AG04450 (cell line): ENCODE measurements around the gene CFTR. TPM values are rescaled to one million over a fixed set of nuclear protein-coding genes. Genes with fewer than 3 reads are reported as not detected.

Experiments used
- CTCF ChIA-PET: fragments of 300-600, 350-600 bp; formaldehyde crosslinking; extraction: SDS; loops from one replicate; lab custom pipeline; 2022; ENCODE audit warnings: antibody characterized with exemption, inconsistent platforms; lab: Charles Lee
- POLR2A ChIA-PET: fragments of 350-600 bp; formaldehyde crosslinking; extraction: SDS; loops from one replicate; lab custom pipeline; 2021; ENCODE audit warnings: antibody characterized with exemption, inconsistent platforms; lab: Yijun Ruan, JAX
- DNase-seq: peaks from one replicate; pipeline ENCODE4 v3.0.0-alpha.2; 2011; ENCODE audit warnings: low read depth, low spot score
- H3K27ac ChIP-seq: one replicate; pipeline ENCODE4 v1.5.1; 2012; ENCODE audit warnings: low read depth, low read length, control low read depth
- H3K27me3 ChIP-seq: one replicate; pipeline ENCODE4 v1.6.0; 2012; ENCODE audit warnings: low read length; ENCODE audit not compliant: control insufficient read depth, insufficient read depth
- H3K4me3 ChIP-seq: 2 replicates; pipeline ENCODE4 v1.5.1; 2011; ENCODE audit warnings: mild to moderate bottlenecking, low read depth, low read length, control low read depth
- H3K9me3 ChIP-seq: 2 replicates; pipeline ENCODE4 v1.5.1; 2012; ENCODE audit warnings: low read length; ENCODE audit not compliant: control insufficient read depth, insufficient read depth
- CTCF ChIP-seq: IDR thresholded peaks from 2 replicates; pipeline ENCODE4 v1.5.1; 2011; ENCODE audit warnings: low read depth, low read length, control low read depth, inconsistent platforms
- polyA plus RNA-seq: library from polyadenylated mRNA; depleted of rRNA; stranded (reverse); fragments of >200 nt; gene quantifications from 2 replicates; pipeline ENCODE4 v1.2.3, GENCODE V29; 2011

The CFTR gene
- polyA plus RNA-seq, 1 experiment = 0.37 TPM

- no peak for TF ChIP-seq CTCF
- peaks cover 24% of the 10 kb centered on the region for H3K27me3 ChIP-seq
- DNase-seq = no peak
- peak overlapping the region; percentile 50 for H3K4me3 ChIP-seq
- H3K9me3 ChIP-seq = no peaks in the 10 kb centered on the region
- CTCF ChIA-PET = interaction anchor here (2.6 kb wide), 1 partner anchor 21 kb away, joined by 12 read pairs; no protein-coding TSS in a partner anchor
- POLR2A ChIA-PET = no interaction called here
- no peak overlapping the region for H3K27ac ChIP-seq
Observed at GRCh38 chr7:117480055-117480362, 184 bp downstream of the CFTR start.

- no peak overlapping the region for H3K4me3 ChIP-seq
- no peak for DNase-seq
- POLR2A ChIA-PET = no interaction called here
- no peak overlapping the region for H3K27ac ChIP-seq
- no peaks in the 10 kb centered on the region for H3K9me3 ChIP-seq
- CTCF ChIA-PET = interaction anchor here (0.6 to 2.6 kb wide), 2 partner anchors 22 to 55 kb away, joined by 5 to 12 read pairs; no protein-coding TSS in a partner anchor
- peaks cover 24% of the 10 kb centered on the region for H3K27me3 ChIP-seq
- TF ChIP-seq CTCF = 0 out of 2 replicates have a peak, but pooled peaks have one; percentile 2
Observed at GRCh38 chr7:117480978-117481377, 1.2 kb downstream of the CFTR start.

- CTCF ChIA-PET = interaction anchor here (0.9 to 1.0 kb wide), 2 partner anchors 230 to 233 kb away, joined by 3 read pairs; no protein-coding TSS in a partner anchor
Observed at GRCh38 chr7:117485118-117485620, 5.3 kb downstream of the CFTR start.

GRCh38 chr7:117489016-117489415 lies 9.2 kb downstream of the CFTR start:
- H3K27me3 ChIP-seq = no peaks in the 10 kb centered on the region
- TF ChIP-seq CTCF = no peak
- no peak for DNase-seq
- H3K4me3 ChIP-seq = no peak overlapping the region
- ChIA-PET POLR2A (no interaction called here), CTCF (no interaction called here)
- no peaks in the 10 kb centered on the region for H3K9me3 ChIP-seq
- H3K27ac ChIP-seq = no peak overlapping the region

More at GRCh38 chr7:117485118-117485620, 5.3 kb downstream of the CFTR start:
- Histone ChIP-seq H3K9me3 (no peaks in the 10 kb centered on the region), H3K27me3 (peaks cover 9% of the 10 kb centered on the region), H3K4me3 (no peak overlapping the region), H3K27ac (no peak overlapping the region)
- no peak for DNase-seq
- TF ChIP-seq CTCF = no peak
- POLR2A ChIA-PET = no interaction called here

- no peak for DNase-seq
- CTCF ChIA-PET = no interaction called here
Observed at GRCh38 chr7:117489430-117489829, 9.6 kb downstream of the CFTR start.

More at GRCh38 chr7:117489430-117489829, 9.6 kb downstream of the CFTR start:
- no peaks in the 10 kb centered on the region for H3K27me3 ChIP-seq
- no peak overlapping the region for H3K4me3 ChIP-seq
- H3K9me3 ChIP-seq = no peaks in the 10 kb centered on the region
- no peak overlapping the region for H3K27ac ChIP-seq
- no peak for TF ChIP-seq CTCF
- POLR2A ChIA-PET = no interaction called here
